ENCODE measurements around the gene SDC3. TPM values are rescaled to one million over a fixed set of nuclear protein-coding genes. Genes with fewer than 3 reads are reported as not detected.

SDC3 gene
- total RNA-seq, 1 experiment from 2014 or later: 7.7 TPM

DNA sequence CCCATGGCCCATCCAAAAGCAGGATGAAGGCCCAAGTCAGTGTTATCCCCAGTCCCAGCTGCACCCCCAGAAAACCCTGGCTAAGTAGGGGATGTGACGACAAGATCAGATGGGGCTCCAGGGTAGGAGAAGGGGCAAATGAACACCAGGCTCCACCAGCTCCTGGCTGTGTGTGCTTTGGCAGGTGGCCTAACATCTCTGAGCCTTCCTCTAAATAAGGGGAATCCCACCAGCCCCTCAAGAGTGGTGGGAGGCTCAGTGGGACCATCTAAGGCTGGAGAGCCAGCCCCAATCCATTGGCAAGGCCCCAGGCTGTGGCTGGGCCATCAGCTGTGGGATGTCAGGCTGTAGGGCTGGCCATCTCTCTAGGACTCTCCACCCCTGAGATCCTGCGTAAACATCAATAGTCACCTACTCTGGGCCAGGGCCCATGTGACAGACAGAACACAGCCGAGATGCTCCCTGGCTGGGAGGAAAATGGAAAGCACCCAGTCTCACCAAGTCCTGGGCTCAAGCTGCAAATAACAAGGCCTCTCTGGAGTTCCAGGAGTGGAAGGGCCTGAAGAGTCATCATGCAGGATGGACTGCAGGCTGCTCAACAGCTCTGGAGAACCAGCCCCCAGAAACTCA is 7.5 kb downstream of the SDC3 start:
- Histone ChIP-seq H3K9me3 (ENCODE audit: low read depth, low read length, poor library complexity, severe bottlenecking) (no peaks in the 10 kb centered on the region), H3K36me3 (ENCODE audit: insufficient read depth, low read length, poor library complexity, severe bottlenecking) (no peaks in the 10 kb centered on the region), H3K4me3 (ENCODE audit: low read depth, low read length, poor library complexity, severe bottlenecking) (no peak overlapping the region), H3K4me1 (ENCODE audit: insufficient read depth, low read length, poor library complexity, severe bottlenecking) (no peaks in the 10 kb centered on the region), H3K27me3 (replicated peaks; ENCODE audit: insufficient read depth, low read depth, low read length, poor library complexity) (no peaks in the 10 kb centered on the region), H3K27ac (ENCODE audit: low read depth, low read length, poor library complexity, severe bottlenecking) (no peak overlapping the region)
- DNase-seq (ENCODE audit: low spot score): no peak
- BruUV-seq (replicated peaks): no TSS peak
- no peak for TF ChIP-seq EZH2 (IDR thresholded peaks at IDR 0.05; ENCODE audit: borderline replicate concordance, low read depth, low read length, poor library complexity, severe bottlenecking)
- TF ChIP-seq, protein P1, sequence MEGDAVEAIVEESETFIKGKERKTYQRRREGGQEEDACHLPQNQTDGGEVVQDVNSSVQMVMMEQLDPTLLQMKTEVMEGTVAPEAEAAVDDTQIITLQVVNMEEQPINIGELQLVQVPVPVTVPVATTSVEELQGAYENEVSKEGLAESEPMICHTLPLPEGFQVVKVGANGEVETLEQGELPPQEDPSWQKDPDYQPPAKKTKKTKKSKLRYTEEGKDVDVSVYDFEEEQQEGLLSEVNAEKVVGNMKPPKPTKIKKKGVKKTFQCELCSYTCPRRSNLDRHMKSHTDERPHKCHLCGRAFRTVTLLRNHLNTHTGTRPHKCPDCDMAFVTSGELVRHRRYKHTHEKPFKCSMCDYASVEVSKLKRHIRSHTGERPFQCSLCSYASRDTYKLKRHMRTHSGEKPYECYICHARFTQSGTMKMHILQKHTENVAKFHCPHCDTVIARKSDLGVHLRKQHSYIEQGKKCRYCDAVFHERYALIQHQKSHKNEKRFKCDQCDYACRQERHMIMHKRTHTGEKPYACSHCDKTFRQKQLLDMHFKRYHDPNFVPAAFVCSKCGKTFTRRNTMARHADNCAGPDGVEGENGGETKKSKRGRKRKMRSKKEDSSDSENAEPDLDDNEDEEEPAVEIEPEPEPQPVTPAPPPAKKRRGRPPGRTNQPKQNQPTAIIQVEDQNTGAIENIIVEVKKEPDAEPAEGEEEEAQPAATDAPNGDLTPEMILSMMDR (conservative IDR thresholded peaks at IDR 0.05; ENCODE audit: low read depth, low read length): no peak
- ChIA-PET POLR2A (ENCODE audit: low non-redundant PET) (no interaction called here), CTCF (no interaction called here)
- intact Hi-C loops (cut with micrococcal nuclease; ENCODE audit: unreplicated experiment): no loop called here

DNA sequence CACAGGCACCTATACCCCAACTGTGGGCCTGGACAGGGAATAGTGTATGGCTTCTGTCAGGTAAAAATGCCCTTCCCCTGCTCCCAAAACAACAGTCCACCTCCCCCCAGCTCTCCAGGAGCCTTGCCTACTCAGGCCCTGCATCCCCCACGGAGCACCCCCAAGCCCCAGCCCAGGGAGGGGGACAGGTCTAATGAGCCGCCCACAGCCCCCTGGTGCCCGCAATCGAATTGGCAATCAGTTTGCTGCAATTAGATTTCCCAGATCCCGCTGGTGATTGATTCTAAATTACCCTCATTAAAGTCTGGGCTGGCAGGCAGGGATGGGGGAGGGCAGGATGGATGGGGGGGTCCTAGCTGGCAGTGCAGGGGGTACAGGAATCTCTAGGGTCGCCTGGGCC is 8.1 kb downstream of the SDC3 start:
- H3K27me3 ChIP-seq (replicated peaks; ENCODE audit: insufficient read depth, low read depth, low read length, poor library complexity): no peaks in the 10 kb centered on the region
- peaks cover 2% of the 10 kb centered on the region for H3K4me1 ChIP-seq (ENCODE audit: insufficient read depth, low read length, poor library complexity, severe bottlenecking)
- no peak overlapping the region for H3K27ac ChIP-seq (ENCODE audit: low read depth, low read length, poor library complexity, severe bottlenecking)
- no peak overlapping the region for H3K4me3 ChIP-seq (ENCODE audit: low read depth, low read length, poor library complexity, severe bottlenecking)
- POLR2A ChIA-PET (ENCODE audit: low non-redundant PET): no interaction called here
- H3K36me3 ChIP-seq (ENCODE audit: insufficient read depth, low read length, poor library complexity, severe bottlenecking): no peaks in the 10 kb centered on the region
- no peak for DNase-seq (ENCODE audit: low spot score)
- intact Hi-C loops (cut with micrococcal nuclease; ENCODE audit: unreplicated experiment): no loop called here
- no peaks in the 10 kb centered on the region for H3K9me3 ChIP-seq (ENCODE audit: low read depth, low read length, poor library complexity, severe bottlenecking)
- CTCF ChIA-PET: no interaction called here
- no peak for TF ChIP-seq EZH2 (IDR thresholded peaks at IDR 0.05; ENCODE audit: borderline replicate concordance, low read depth, low read length, poor library complexity, severe bottlenecking)
- TF ChIP-seq, protein P1 (conservative IDR thresholded peaks at IDR 0.05; ENCODE audit: low read depth, low read length): no peak
- BruUV-seq (replicated peaks): no TSS peak

DNA sequence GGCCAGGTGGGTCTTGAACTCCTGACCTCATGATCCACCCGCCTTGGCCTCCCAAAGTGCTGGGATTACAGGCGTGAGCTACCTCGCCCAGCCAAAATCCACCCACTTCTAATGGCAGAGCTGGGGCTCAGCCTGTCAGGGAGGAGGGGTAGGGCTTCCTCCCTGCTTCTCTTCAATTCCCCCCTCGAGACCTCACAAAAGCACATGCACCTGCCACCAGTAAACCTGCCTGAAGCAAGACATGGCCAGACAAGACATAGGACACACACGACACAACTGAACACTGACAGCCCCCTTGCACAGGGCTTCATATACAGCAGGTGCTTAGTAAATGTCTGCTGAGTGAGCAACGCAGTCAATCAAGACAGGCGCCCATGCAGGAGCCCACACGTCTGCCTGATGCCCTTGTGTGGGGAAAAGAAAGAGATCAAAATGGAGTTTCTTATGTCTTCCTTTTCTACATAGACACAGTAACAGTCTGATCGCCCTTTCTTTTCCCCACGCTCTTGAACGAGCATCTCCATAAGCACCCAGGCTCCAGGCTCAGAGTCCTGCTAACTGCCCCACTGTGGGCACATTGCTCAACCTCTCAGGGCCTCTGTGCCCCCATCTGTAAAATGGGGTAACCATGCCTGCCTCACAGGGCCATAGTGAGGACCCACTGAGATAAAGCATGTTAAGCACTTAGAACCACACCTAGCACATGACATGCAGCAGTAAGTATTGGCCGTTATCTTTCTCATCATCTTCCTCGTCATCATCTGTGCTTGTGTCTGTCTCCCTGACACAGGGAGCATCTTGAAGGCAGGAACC is 8.8 kb downstream of the SDC3 start:
- Histone ChIP-seq H3K27me3 (replicated peaks; ENCODE audit: insufficient read depth, low read depth, low read length, poor library complexity) (no peaks in the 10 kb centered on the region), H3K9me3 (ENCODE audit: low read depth, low read length, poor library complexity, severe bottlenecking) (no peaks in the 10 kb centered on the region), H3K4me3 (ENCODE audit: low read depth, low read length, poor library complexity, severe bottlenecking) (no peak overlapping the region), H3K36me3 (ENCODE audit: insufficient read depth, low read length, poor library complexity, severe bottlenecking) (no peaks in the 10 kb centered on the region), H3K4me1 (ENCODE audit: insufficient read depth, low read length, poor library complexity, severe bottlenecking) (peaks cover 3% of the 10 kb centered on the region), H3K27ac (ENCODE audit: low read depth, low read length, poor library complexity, severe bottlenecking) (no peak overlapping the region)
- POLR2A ChIA-PET (ENCODE audit: low non-redundant PET): no interaction called here
- CTCF ChIA-PET: no interaction called here
- intact Hi-C loops (cut with micrococcal nuclease; ENCODE audit: unreplicated experiment): no loop called here
- no peak for DNase-seq (ENCODE audit: low spot score)
- no peak for TF ChIP-seq EZH2 (IDR thresholded peaks at IDR 0.05; ENCODE audit: borderline replicate concordance, low read depth, low read length, poor library complexity, severe bottlenecking)
- TF ChIP-seq, protein P1 (conservative IDR thresholded peaks at IDR 0.05; ENCODE audit: low read depth, low read length): no peak
- BruUV-seq (replicated peaks): no TSS peak
